ENCODE measurements around the gene RGS7.
"Not testable (repeated sequence)": the region's sequence is repeated elsewhere in the genome, so short reads cannot be mapped to it uniquely, and the experiment has no call there.

The RGS7 gene

DNA sequence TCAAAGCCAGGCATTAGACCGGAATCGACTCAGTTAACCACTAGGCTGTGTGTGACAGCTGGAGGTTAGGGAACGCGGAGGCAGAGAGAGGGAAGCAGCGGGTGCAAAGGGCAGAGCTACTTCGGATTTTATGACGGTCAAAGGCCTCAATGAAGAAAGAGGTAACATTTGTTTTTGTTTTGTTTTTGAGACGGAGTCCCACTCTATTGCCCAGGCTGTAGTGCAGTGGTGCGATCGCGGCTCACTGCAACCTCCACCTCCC, 468.3 kb downstream of the RGS7 start:
- DNase-seq = no peak

DNA sequence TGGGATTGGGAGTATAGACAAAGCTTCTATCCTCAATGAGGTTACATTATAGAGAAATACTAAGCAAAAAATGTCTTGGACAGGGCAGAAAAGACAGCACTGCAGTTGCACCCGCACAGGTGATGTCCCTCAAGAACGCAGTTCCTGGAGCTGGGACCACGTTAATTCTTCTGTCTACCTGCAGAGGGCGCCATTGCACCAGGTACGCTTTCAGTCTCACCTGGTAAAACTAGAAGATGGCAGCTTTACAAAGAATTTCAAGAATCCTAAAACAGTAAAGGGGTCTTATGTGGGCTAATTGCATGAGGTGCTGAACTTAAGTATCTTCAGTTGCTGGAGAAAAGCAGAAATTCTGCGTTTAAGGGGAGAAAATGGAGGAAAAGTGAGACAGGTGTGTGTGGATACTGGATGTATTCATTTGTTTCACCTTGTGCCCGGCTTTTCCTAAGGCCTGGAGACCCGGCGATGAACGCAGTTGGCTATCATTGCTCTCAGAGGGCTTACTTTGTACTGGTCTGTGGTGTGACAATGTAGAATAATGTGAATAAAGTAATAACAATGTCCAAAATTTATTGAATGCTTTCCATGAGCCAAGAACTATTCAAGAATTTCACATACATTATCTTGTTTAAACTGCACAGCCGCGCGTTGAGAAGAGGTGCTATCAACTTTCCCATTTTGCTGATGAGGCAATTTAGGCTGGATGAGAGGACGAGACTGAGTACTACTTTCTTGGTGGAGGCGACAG, 468.8 kb downstream of the RGS7 start:
- DNase-seq = no peak

DNA sequence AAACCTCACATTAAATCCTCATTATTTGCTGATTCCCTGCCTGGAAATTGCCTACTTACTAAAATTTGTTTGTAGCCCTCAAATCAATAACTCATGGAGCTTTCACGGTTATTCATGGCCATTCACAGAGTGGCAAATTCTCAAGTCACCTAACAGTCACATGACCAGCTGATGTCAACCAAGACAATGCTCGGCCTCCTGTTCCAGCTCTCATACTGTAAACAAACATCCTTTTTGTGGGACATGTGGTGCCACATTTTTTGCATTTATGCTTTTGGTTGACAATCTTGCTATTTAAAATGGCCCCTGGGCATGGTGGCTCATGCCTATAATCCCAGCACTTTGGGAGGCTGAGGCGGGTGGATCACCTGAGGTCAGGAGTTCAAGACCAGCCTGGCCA, 473.5 kb downstream of the RGS7 start:
- no peak for DNase-seq

DNA sequence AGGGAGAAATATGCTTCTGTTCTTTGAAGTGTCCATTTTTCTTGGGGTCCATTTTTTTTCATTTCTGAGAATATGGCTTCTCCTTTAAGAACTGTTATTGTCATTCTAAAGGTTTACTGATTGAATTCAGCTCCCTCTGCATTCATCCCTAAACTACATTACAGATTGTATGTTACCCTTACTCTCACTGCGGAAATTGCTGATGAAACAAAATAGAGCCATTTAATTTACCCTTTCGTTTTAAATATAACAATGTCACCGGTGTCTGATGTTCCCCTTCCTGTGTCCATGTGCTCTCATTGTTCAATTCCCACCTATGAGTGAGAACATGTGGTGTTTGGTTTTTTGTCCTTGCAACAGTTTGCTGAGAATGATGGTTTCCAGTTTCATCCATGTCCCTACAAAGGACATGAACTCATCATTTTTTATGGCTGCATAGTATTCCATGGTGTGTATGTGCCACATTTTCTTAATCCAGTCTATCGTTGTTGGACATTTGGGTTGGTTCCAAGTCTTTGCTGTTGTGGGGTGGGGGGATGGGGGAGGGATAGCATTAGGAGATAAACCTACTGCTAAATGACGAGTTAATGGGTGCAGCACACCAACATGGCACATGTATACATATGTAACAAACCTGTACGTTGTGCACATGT, 474.2 kb downstream of the RGS7 start:
- DNase-seq = not testable (repeated sequence)

DNA sequence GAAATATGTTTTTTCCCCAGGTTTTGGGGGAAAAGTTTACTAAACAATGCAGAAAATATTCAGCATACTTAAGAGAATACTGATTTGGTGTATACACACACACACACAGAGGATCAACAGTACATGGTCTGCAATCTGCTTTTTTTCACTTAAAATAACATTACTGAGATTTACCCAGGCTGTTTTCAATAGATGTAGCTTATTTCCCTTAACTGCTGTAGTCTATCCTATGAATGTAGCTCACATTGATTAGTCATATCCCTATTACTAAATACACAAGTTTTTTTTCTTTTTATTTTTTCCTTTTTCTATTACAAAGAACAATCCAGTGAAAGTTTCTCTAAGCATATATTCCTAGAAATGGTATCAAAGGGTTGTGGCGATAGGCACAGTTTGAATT, 478.4 kb downstream of the RGS7 start:
- DNase-seq = no peak

DNA sequence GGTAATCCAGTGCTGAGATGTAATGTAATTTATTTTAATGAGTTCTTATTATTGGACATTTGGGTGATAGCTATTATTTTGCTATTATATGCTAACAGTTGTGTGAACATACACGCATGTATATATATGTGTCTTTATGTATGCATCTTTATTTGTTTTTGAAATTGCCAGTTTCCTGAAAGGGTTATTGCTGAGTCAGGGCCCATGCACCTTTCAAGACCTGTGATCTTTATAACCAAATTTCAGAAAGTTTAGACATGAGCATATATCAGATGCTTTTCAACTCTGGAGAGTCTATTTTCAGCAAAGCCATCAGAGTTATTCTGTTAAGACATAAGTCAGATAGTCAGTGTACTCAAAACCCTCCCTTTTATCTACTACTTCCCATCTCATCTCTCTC, 479.4 kb downstream of the RGS7 start:
- no peak for DNase-seq

GRCh38 chr1:240876071-240876470, 480.9 kb downstream of the RGS7 start:
- DNase-seq = no peak

DNA sequence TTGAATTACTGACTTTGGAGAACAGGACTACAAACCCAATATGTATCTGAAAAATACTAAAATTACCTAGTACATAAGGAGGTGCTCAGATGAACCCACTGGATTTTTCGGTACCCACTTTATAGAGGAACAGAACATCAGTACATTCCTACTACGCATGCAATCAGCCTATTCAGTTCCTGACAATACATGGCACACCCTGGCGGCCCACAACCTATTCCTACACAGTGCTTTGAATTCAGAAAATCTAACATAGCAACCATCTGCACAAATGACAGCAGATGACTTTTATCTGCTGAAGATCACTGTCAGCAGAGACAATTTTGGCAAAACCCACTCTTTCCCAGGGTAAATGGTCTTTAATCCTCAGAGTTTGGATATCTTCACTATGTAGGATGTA, 487.9 kb downstream of the RGS7 start:
- DNase-seq = no peak

DNA sequence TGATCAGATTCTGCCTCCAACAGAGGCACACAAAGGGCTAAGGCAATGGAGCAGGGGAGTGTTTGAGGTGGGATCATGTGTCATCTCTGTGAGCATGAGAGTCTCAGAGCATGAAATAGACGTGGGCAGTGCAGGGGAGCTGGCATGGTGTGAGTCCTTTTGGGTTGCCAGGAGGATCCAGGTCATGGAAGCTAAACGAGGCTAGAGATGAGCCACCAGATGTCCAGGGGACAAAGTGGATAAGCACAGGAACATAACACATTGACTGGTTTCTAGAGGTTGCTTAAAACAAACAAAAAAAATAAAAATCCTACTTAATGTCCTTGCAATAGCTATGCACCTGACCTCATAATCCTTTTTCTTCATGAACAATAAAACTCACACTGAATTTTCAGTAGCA, 490.3 kb downstream of the RGS7 start:
- no peak for DNase-seq

DNA sequence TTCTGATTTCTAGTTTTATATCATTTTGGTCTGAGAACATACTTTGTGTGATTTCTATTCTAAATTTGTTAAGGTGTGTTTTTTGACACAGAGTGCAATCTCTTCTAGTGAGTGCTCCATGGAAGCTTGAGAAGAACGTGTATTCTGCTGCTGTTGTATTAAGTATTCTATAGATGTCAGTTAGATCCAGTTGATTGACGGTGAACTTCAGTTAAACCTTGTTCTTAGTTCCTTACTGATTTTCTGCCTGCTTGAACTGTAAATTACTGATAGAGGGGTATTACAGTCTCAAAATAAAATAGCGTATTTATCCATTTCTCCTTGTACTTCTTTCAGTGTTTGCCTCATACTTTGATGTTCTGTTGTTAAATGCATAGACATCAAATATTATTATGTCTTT, 497.0 kb downstream of the RGS7 start:
- no peak for DNase-seq

GRCh38 chr1:240854367-240854766, 502.6 kb downstream of the RGS7 start:
- DNase-seq = no peak

DNA sequence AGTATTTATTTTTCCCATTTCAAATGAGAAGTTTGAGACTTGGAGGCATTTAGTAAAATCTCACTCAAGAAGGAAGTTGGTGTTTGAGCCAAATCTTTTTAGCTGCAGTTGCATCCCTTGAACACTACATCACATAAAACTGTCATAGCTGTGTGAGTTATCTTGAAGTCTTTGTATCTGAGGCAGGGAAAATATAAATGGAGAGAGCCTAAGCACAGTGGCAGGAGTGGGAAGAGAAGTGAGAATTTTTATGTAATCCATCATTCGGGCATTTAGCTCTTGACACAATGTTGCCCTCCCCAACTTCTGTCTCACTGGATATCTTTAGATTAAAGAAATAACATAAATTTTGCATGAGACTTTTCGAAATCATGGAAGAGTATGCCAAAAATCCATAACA, 509.7 kb downstream of the RGS7 start:
- no peak for DNase-seq

DNA sequence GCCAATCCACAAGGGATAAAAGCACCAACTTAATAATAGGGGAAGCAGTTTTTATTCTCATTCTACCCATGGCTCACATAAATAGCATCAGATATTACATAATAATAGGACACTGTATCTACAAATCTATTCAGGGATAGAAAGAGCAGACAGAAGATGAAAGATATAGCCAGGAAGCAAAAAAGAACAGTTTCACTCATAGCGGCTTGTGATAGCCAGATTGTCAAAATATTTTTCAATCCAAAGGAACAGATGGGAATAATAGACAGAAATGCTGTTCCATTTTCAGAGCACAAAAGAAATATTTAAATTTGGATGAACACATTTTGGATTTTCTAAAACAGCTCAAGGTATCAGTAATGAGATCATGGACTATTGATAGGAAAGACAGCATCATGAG, 512.5 kb downstream of the RGS7 start:
- no peak for DNase-seq

GRCh38 chr1:240843798-240844197, 513.2 kb downstream of the RGS7 start:
- DNase-seq = no peak

DNA sequence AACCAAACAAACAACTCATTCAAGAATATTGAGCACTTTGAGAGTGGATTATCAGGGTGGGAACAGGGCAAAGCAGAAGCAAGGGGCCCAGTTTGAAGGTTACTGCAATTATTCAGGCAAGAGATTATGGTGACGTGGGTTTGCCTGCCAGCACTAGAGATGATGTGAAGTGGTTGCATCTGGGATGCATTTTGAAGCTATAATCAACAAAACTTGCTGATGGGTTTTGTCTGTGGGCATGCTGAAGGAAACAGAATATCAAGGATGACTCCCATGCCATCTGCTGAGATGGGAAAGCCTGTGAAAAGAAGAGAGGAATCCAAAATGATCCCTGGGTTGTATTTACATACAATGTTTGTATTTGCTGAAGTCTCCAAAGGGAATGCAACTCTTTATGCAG, 520.7 kb downstream of the RGS7 start:
- DNase-seq = no peak

GRCh38 chr1:240835291-240835690, 521.7 kb downstream of the RGS7 start:
- no peak for DNase-seq

DNA sequence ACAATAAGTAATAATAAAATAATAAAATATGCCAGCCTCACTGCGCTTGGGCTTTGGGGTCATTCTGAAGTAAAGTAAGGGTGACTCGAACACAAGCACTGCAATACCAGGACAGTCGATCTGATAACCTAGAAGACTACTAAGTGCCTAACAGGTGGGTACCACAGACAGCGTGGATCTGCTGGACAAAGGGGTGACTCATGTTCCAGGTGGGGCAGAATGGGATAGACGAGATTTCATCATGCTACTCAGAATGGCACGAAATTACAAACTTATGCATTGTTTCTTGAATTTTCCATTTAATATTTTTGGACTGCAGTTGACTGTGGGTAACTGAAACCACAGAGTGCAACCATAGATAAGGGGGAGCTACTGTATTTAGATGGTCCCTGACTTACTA, 523.9 kb downstream of the RGS7 start:
- no peak for DNase-seq

GRCh38 chr1:240831922-240832321, 525.1 kb downstream of the RGS7 start:
- no peak for DNase-seq

GRCh38 chr1:240831191-240831631, 525.8 kb downstream of the RGS7 start:
- no peak for DNase-seq

DNA sequence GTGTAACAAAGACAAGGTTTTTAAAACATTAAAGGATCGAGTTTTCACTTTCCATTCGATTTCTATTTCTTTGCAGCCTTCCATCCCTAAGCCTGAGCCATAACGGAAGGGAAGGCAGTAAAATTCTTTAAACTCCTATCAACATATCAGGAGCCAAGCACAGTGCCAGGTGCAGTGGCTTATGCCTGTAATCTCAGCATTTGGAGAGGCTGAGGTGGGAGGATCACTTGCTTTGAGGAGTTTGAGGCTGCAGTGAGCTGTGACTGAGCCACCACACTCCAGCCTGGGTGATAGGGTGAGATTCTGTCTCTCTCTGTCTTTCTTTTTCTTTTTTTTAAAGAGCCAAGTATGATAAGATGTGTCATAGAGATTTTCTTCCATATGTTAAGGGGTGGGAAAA, 527.5 kb downstream of the RGS7 start:
- DNase-seq = no peak

- DNase-seq = no peak
These were observed 529.2 kb downstream of the RGS7 start for GRCh38 chr1:240827786-240828185.

DNA sequence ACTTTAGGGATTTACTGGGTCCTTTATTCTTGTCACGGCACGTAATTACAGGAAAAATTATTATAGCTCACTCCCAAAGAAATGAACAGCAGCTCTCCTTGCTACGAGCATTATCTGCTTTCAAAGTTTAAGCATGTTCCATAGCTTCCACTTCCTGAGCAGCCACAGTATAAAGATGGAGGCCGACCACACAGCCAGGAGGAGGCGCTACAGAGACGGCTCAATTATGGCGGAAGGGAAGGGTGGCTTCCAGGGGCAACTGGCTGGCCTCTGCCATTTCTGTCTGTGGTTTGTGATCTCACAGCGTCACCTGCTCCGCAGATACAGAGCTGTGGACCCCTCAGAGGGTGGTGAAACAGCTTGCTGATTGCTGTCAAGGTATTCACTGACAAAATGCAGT, 532.8 kb downstream of the RGS7 start:
- DNase-seq = no peak

DNA sequence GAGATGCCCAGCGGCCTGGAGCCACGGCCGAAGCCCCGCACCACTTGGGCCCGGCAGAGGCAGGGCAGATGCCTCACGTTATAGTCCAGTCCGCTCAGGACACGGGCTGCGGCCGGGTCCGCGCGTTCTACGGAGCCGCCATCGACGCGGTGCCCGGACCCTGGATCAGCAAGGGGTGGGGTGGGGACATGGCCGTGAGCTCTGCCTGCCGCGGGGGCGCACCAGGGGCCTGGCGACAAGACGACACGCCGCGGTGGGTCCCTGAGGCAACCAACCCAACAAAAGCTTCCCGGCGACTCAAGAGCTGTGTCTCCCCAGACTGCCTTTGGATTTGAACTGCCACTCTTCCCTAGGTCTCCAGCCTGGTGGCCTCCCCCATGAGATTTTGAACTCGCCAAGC, 533.6 kb downstream of the RGS7 start:
- no peak for DNase-seq

DNA sequence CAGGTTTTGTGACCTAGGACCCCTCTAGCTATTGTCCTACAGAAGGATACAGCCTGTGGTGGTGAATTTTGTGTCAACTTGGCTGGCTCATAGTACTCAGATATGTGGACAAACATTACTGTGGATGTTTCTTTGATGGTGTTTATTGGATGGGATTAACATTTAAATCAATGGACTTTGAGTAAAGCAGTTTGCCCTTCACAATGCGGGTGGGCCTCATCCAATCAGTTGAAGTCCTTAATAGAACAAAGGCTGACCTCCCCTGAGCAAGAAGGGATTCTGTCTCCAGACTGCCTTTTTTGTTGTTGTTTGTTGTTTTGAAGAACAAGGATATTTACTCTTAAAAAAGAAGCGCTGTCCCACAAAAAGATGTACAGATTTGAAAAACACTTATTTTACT, 535.1 kb downstream of the RGS7 start:
- no peak for DNase-seq

DNA sequence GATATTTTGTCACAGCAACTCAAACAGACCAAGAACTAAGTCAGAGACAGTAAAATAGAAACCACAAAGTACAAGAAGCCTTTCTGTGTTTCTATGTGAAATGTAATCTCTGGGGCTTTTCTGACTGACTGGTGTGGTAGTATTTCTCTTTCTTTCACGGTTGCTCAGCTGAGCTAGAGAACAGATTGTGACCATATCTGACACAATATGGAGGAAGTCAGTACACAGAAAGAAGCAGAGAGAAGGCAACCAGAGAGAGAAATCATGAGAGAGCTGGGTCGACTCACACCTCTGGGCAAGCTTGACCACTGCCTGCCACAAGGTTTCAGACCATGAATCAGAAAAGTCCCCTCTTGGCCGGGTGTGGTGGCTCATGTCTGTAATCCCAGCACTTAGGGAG, 536.2 kb downstream of the RGS7 start:
- DNase-seq = no peak
